HG03432 (cell line): ENCODE data around the gene NDUFAF7.
"Not testable (repeated sequence)": the region's sequence is repeated elsewhere in the genome, so short reads cannot be mapped to it uniquely, and the experiment has no call there.

Source experiments
- ATAC-seq: cut with Tn5 transposase; IDR thresholded peaks from one replicate; pipeline ENCODE4 v1.9.1; 2021; ENCODE audit warnings: mild to moderate bottlenecking, moderate library complexity; ENCODE audit not compliant: unreplicated experiment

The NDUFAF7 gene

GRCh38 chr2:37211939-37212338 is 19.5 kb upstream of the NDUFAF7 start:
- no peak for ATAC-seq

- ATAC-seq = no peak
Observed at GRCh38 chr2:37215250-37215649, 16.2 kb upstream of the NDUFAF7 start.

GRCh38 chr2:37219046-37219445 is 12.4 kb upstream of the NDUFAF7 start:
- ATAC-seq = no peak

GRCh38 chr2:37223131-37223530 is 8.3 kb upstream of the NDUFAF7 start:
- ATAC-seq = no peak

- ATAC-seq = no peak
Observed at GRCh38 chr2:37224063-37224462, 7.4 kb upstream of the NDUFAF7 start.

- not testable (repeated sequence) for ATAC-seq
Observed at GRCh38 chr2:37225129-37225528, 6.3 kb upstream of the NDUFAF7 start.

- no peak for ATAC-seq
Observed at GRCh38 chr2:37226863-37227262, 4.6 kb upstream of the NDUFAF7 start.

- ATAC-seq = no peak
Observed at GRCh38 chr2:37228788-37229187, 2.7 kb upstream of the NDUFAF7 start.

- ATAC-seq = no peak
Observed at GRCh38 chr2:37230581-37230980, 877 bp upstream of the NDUFAF7 start.

- ATAC-seq = peak; percentile 2
Observed at GRCh38 chr2:37232131-37232933, 874 bp downstream of the NDUFAF7 start.

GRCh38 chr2:37243435-37243834 is 12.0 kb downstream of the NDUFAF7 start:
- no peak for ATAC-seq

- peak; percentile 93 for ATAC-seq
Observed at GRCh38 chr2:37244017-37244416, 12.6 kb downstream of the NDUFAF7 start.

- ATAC-seq = no peak
Observed at GRCh38 chr2:37244755-37245154, 13.3 kb downstream of the NDUFAF7 start.

- no peak for ATAC-seq
Observed at GRCh38 chr2:37246205-37246604, 14.7 kb downstream of the NDUFAF7 start.

- no peak for ATAC-seq
Observed at GRCh38 chr2:37250869-37251740, 19.6 kb downstream of the NDUFAF7 start.

GRCh38 chr2:37262522-37262921 is 31.1 kb downstream of the NDUFAF7 start:
- no peak for ATAC-seq

- ATAC-seq = no peak
Observed at GRCh38 chr2:37263839-37264238, 32.4 kb downstream of the NDUFAF7 start.

- no peak for ATAC-seq
Observed at GRCh38 chr2:37267685-37268084, 36.2 kb downstream of the NDUFAF7 start.

GRCh38 chr2:37268111-37268510 is 36.7 kb downstream of the NDUFAF7 start:
- no peak for ATAC-seq

- ATAC-seq = no peak
Observed at GRCh38 chr2:37271376-37272067, 40.1 kb downstream of the NDUFAF7 start.

- ATAC-seq = no peak
Observed at GRCh38 chr2:37274359-37274965, 43.0 kb downstream of the NDUFAF7 start.
